Progenitor cell of endocrine pancreas (in vitro differentiated cells): ENCODE results near the gene DDX42. TPM values are rescaled to one million over a fixed set of nuclear protein-coding genes. Genes with fewer than 3 reads are reported as not detected.

Source experiments
- DNase-seq: peaks from one replicate; pipeline ENCODE4 v3.0.0; 2021; ENCODE audit warnings: low spot score; ENCODE audit not compliant: unreplicated experiment
- H3K27ac Mint-ChIP-seq: 2 replicates; pipeline ENCODE4 v1.8.0; 2021; ENCODE audit warnings: mild to moderate bottlenecking, moderate library complexity, mixed read lengths
- H3K27me3 Mint-ChIP-seq: 2 replicates; pipeline ENCODE4 v1.8.0; 2021; ENCODE audit warnings: mixed read lengths
- H3K36me3 Mint-ChIP-seq: 2 replicates; pipeline ENCODE4 v1.8.0; 2022; ENCODE audit warnings: mixed read lengths; ENCODE audit not compliant: insufficient read depth
- H3K4me1 Mint-ChIP-seq: 2 replicates; pipeline ENCODE4 v1.8.0; 2021; ENCODE audit warnings: low read depth, mixed read lengths
- H3K4me3 Mint-ChIP-seq: 2 replicates; pipeline ENCODE4 v1.8.0; 2021; ENCODE audit warnings: low read depth, mild to moderate bottlenecking, moderate library complexity, mixed read lengths
- H3K9me3 Mint-ChIP-seq: 2 replicates; pipeline ENCODE4 v1.8.0; 2021; ENCODE audit warnings: low read depth, mixed read lengths
- CTCF ChIP-seq: fragments of 200-600 bp; sonication (generic); IDR thresholded peaks from one replicate; pipeline ENCODE4 v1.5.0; 2021; ENCODE audit warnings: antibody characterized with exemption, mild to moderate bottlenecking; ENCODE audit not compliant: unreplicated experiment
- total RNA-seq: library from RNA; stranded (reverse); gene quantifications from 2 replicates; pipeline ENCODE4 v1.2.1, GENCODE V29; 2021

DDX42 gene
- total RNA-seq, 1 donor from 2014 or later = 189 TPM

GRCh38 chr17:63835167-63835720 lies 61.3 kb downstream of the DDX42 start:
- H3K27me3 Mint-ChIP-seq = no peaks in the 10 kb centered on the region
- peaks cover 12% of the 10 kb centered on the region for H3K36me3 Mint-ChIP-seq
- no peak overlapping the region for H3K4me3 Mint-ChIP-seq

GRCh38 chr17:63836811-63837210 lies 62.8 kb downstream of the DDX42 start:
- no peak for TF ChIP-seq CTCF
- Mint-ChIP-seq H3K27ac (no peak overlapping the region), H3K4me3 (no peak overlapping the region), H3K4me1 (peaks cover 19% of the 10 kb centered on the region), H3K36me3 (peaks cover 10% of the 10 kb centered on the region), H3K9me3 (no peaks in the 10 kb centered on the region), H3K27me3 (no peaks in the 10 kb centered on the region)
- no peak for DNase-seq

More at GRCh38 chr17:63835167-63835720, 61.3 kb downstream of the DDX42 start:
- Mint-ChIP-seq H3K9me3 (no peaks in the 10 kb centered on the region), H3K27ac (peak overlapping the region; percentile 49), H3K4me1 (peaks cover 4% of the 10 kb centered on the region)
- no peak for DNase-seq
- TF ChIP-seq CTCF = no peak

- Mint-ChIP-seq H3K4me3 (no peak overlapping the region), H3K9me3 (no peaks in the 10 kb centered on the region), H3K27me3 (no peaks in the 10 kb centered on the region), H3K36me3 (peaks cover 7% of the 10 kb centered on the region), H3K27ac (no peak overlapping the region), H3K4me1 (peaks cover 19% of the 10 kb centered on the region)
- DNase-seq = no peak
- no peak for TF ChIP-seq CTCF
These were observed 63.5 kb downstream of the DDX42 start for GRCh38 chr17:63837480-63837879.

GRCh38 chr17:63837962-63838600 lies 64.1 kb downstream of the DDX42 start:
- no peaks in the 10 kb centered on the region for H3K27me3 Mint-ChIP-seq

GRCh38 chr17:63838631-63839171 lies 64.7 kb downstream of the DDX42 start:
- Mint-ChIP-seq H3K27me3 (no peaks in the 10 kb centered on the region), H3K27ac (no peak overlapping the region), H3K4me1 (peaks cover 21% of the 10 kb centered on the region), H3K36me3 (peaks cover 7% of the 10 kb centered on the region), H3K4me3 (no peak overlapping the region), H3K9me3 (no peaks in the 10 kb centered on the region)
- no peak for TF ChIP-seq CTCF
- DNase-seq = no peak

More at GRCh38 chr17:63837962-63838600, 64.1 kb downstream of the DDX42 start:
- Mint-ChIP-seq H3K36me3 (peaks cover 7% of the 10 kb centered on the region), H3K4me1 (peaks cover 19% of the 10 kb centered on the region), H3K9me3 (no peaks in the 10 kb centered on the region), H3K4me3 (no peak overlapping the region), H3K27ac (peak overlapping the region; percentile 71)
- no peak for TF ChIP-seq CTCF
- DNase-seq = no peak
